HUES64 (cell line): Measurements from ENCODE around the gene CLECL1.
"Not testable (repeated sequence)": the region's sequence is repeated elsewhere in the genome, so short reads cannot be mapped to it uniquely, and the experiment has no call there.

Experiments
- H3K27ac ChIP-seq: 2 replicates; pipeline ENCODE4 v1.7.0; 2013; ENCODE audit warnings: low read depth, low read length, inconsistent platforms
- H3K27me3 ChIP-seq: 2 replicates; pipeline ENCODE4 v1.6.1; 2013; ENCODE audit warnings: mild to moderate bottlenecking, low read length; ENCODE audit not compliant: insufficient read depth
- H3K36me3 ChIP-seq: 2 replicates; pipeline ENCODE4 v1.6.1; 2013; ENCODE audit warnings: mild to moderate bottlenecking, low read length; ENCODE audit not compliant: insufficient read depth
- H3K4me1 ChIP-seq: 2 replicates; pipeline ENCODE4 v1.6.1; 2013; ENCODE audit warnings: mild to moderate bottlenecking, low read length, moderate library complexity; ENCODE audit not compliant: insufficient read depth
- H3K4me3 ChIP-seq: 2 replicates; pipeline ENCODE4 v1.5.1; 2013; ENCODE audit warnings: mild to moderate bottlenecking, low read length, moderate library complexity
- H3K9ac ChIP-seq: 2 replicates; pipeline ENCODE4 v1.6.1; 2013; ENCODE audit warnings: mild to moderate bottlenecking, low read depth, low read length
- H3K9me3 ChIP-seq: 2 replicates; pipeline ENCODE4 v1.6.1; 2013; ENCODE audit warnings: low read depth, low read length; ENCODE audit not compliant: insufficient read depth
- WGBS: fragments of 150-250, 120-280 bp; methylation state at CpG from one replicate; pipeline ENCODE4 v1.1.7; 2013; ENCODE audit warnings: missing lambda C conversion rate; 5-methylcytosine and 5-hydroxymethylcytosine counted together

Gene CLECL1

GRCh38 chr12:9701380-9702154 lies 31.3 kb downstream of the CLECL1 start:
- Histone ChIP-seq H3K4me1 (no peaks in the 10 kb centered on the region), H3K27ac (no peak overlapping the region), H3K9ac (no peak overlapping the region), H3K4me3 (no peak overlapping the region), H3K9me3 (peaks cover 12% of the 10 kb centered on the region), H3K27me3 (no peaks in the 10 kb centered on the region), H3K36me3 (peaks cover 2% of the 10 kb centered on the region; the same call in 1 of the 2 replicates)
- WGBS: 94% methylated on average over 1 of the region's 1 CpG

GRCh38 chr12:9700606-9700956 lies 32.3 kb downstream of the CLECL1 start:
- Histone ChIP-seq H3K27me3 (no peaks in the 10 kb centered on the region), H3K27ac (no peak overlapping the region), H3K36me3 (peaks cover 3% of the 10 kb centered on the region; the same call in 1 of the 2 replicates), H3K9me3 (peaks cover 14% of the 10 kb centered on the region), H3K4me1 (no peaks in the 10 kb centered on the region), H3K9ac (no peak overlapping the region), H3K4me3 (no peak overlapping the region)
- WGBS: 100% methylated on average over 2 of the region's 2 CpGs

- Histone ChIP-seq H3K27ac (no peak overlapping the region), H3K4me1 (no peaks in the 10 kb centered on the region), H3K9me3 (peaks cover 11% of the 10 kb centered on the region), H3K9ac (no peak overlapping the region), H3K27me3 (no peaks in the 10 kb centered on the region), H3K4me3 (no peak overlapping the region), H3K36me3 (peaks cover 6% of the 10 kb centered on the region)
- WGBS: 95% methylated on average over 2 of the region's 2 CpGs
Measured at GRCh38 chr12:9699898-9700605, 32.8 kb downstream of the CLECL1 start.

GRCh38 chr12:9699269-9699897 lies 33.5 kb downstream of the CLECL1 start:
- 71% methylated on average over 1 of the region's 1 CpG for WGBS

GRCh38 chr12:9698681-9699080 lies 34.2 kb downstream of the CLECL1 start:
- Histone ChIP-seq H3K4me1 (no peaks in the 10 kb centered on the region), H3K27ac (no peak overlapping the region), H3K9me3 (peaks cover 11% of the 10 kb centered on the region), H3K36me3 (peaks cover 16% of the 10 kb centered on the region), H3K4me3 (no peak overlapping the region), H3K27me3 (no peaks in the 10 kb centered on the region), H3K9ac (no peak overlapping the region)
- 96% methylated on average over 2 of the region's 2 CpGs for WGBS

More at GRCh38 chr12:9699269-9699897, 33.5 kb downstream of the CLECL1 start:
- Histone ChIP-seq H3K9me3 (peaks cover 11% of the 10 kb centered on the region), H3K36me3 (peaks cover 13% of the 10 kb centered on the region), H3K27ac (no peak overlapping the region), H3K4me1 (no peaks in the 10 kb centered on the region), H3K4me3 (no peak overlapping the region), H3K27me3 (no peaks in the 10 kb centered on the region), H3K9ac (no peak overlapping the region)

GRCh38 chr12:9697619-9698018 lies 35.3 kb downstream of the CLECL1 start:
- Histone ChIP-seq H3K27ac (no peak overlapping the region), H3K4me3 (no peak overlapping the region), H3K9ac (no peak overlapping the region), H3K9me3 (peaks cover 11% of the 10 kb centered on the region), H3K36me3 (peaks cover 25% of the 10 kb centered on the region), H3K4me1 (no peaks in the 10 kb centered on the region), H3K27me3 (no peaks in the 10 kb centered on the region)

- not testable (repeated sequence) for H3K27ac ChIP-seq, H3K9ac ChIP-seq, H3K4me3 ChIP-seq, H3K27me3 ChIP-seq, H3K4me1 ChIP-seq
- Histone ChIP-seq H3K36me3 (peaks cover 28% of the 10 kb centered on the region), H3K9me3 (peaks cover 11% of the 10 kb centered on the region)
- 88% methylated on average over 3 of the region's 3 CpGs for WGBS
Measured at GRCh38 chr12:9695661-9696060, 37.2 kb downstream of the CLECL1 start.

GRCh38 chr12:9695150-9695549 lies 37.7 kb downstream of the CLECL1 start:
- not testable (repeated sequence) for H3K27ac ChIP-seq, H3K9ac ChIP-seq, H3K27me3 ChIP-seq, H3K4me3 ChIP-seq, H3K4me1 ChIP-seq
- Histone ChIP-seq H3K36me3 (peaks cover 30% of the 10 kb centered on the region), H3K9me3 (peaks cover 11% of the 10 kb centered on the region)
- WGBS: 91% methylated on average over 9 of the region's 9 CpGs

GRCh38 chr12:9694241-9694640 lies 38.7 kb downstream of the CLECL1 start:
- Histone ChIP-seq H3K9me3 (peaks cover 11% of the 10 kb centered on the region), H3K36me3 (peaks cover 37% of the 10 kb centered on the region), H3K27ac (no peak overlapping the region), H3K4me3 (no peak overlapping the region), H3K9ac (no peak overlapping the region), H3K4me1 (no peaks in the 10 kb centered on the region), H3K27me3 (no peaks in the 10 kb centered on the region)
- WGBS: 92% methylated on average over 1 of the region's 1 CpG

GRCh38 chr12:9692909-9693308 lies 40.0 kb downstream of the CLECL1 start:
- peaks cover 51% of the 10 kb centered on the region for H3K36me3 ChIP-seq
- no peaks in the 10 kb centered on the region for H3K27me3 ChIP-seq
- no peak overlapping the region for H3K4me3 ChIP-seq
- H3K27ac ChIP-seq: no peak overlapping the region
- WGBS: 91% methylated on average over 1 of the region's 1 CpG
- peaks cover 8% of the 10 kb centered on the region for H3K9me3 ChIP-seq
- H3K9ac ChIP-seq: no peak overlapping the region
- H3K4me1 ChIP-seq: no peaks in the 10 kb centered on the region

GRCh38 chr12:9687228-9687627 lies 45.7 kb downstream of the CLECL1 start:
- Histone ChIP-seq H3K36me3 (peaks cover 24% of the 10 kb centered on the region), H3K4me1 (no peaks in the 10 kb centered on the region), H3K27me3 (no peaks in the 10 kb centered on the region), H3K27ac (no peak overlapping the region), H3K9ac (no peak overlapping the region), H3K9me3 (no peaks in the 10 kb centered on the region), H3K4me3 (no peak overlapping the region)
- 30% methylated on average over 1 of the region's 1 CpG for WGBS
